GM06990 (cell line): Measurements from ENCODE around the gene RPS19.

ENCODE experiments used
- DNase-seq: peaks from one replicate; pipeline ENCODE4 v3.0.0-alpha.2; 2011; ENCODE audit not compliant: insufficient read length; ENCODE audit errors: extremely low read depth
- H3K27me3 ChIP-seq: replicated peaks from 2 replicates; pipeline ENCODE4 v1.6.0; 2011; ENCODE audit warnings: low read length; ENCODE audit not compliant: control insufficient read depth, insufficient read depth
- H3K36me3 ChIP-seq: 2 replicates; pipeline ENCODE4 v1.5.1; 2011; ENCODE audit warnings: low read length; ENCODE audit not compliant: control insufficient read depth, insufficient read depth
- H3K4me3 ChIP-seq: replicated peaks from 2 replicates; pipeline ENCODE4 v1.5.1; 2011; ENCODE audit warnings: low read depth, mild to moderate bottlenecking, control low read depth, low read length
- CTCF ChIP-seq: IDR thresholded peaks from 2 replicates; pipeline ENCODE4 v1.5.1; 2011; ENCODE audit warnings: low read length, control low read depth, mild to moderate bottlenecking, inconsistent platforms; ENCODE audit not compliant: insufficient read depth, poor library complexity, severe bottlenecking

The RPS19 gene

GRCh38 chr19:41859618-41860418, at the start of gene RPS19:
RPS19 (plus strand) TSS chr19:41860255; CDS start chr19:41860775, 520 bp downstream.
- Histone ChIP-seq H3K4me3 (peak within 1 kb of the TSS; percentile 89), H3K36me3 (peaks cover 29% of the 10 kb centered on the region), H3K27me3 (no peaks in the 10 kb centered on the region)
- no peak for TF ChIP-seq CTCF
- peak; percentile 97 for DNase-seq

GRCh38 chr19:41810301-41810700, 49.8 kb upstream of the RPS19 start:
- DNase-seq: no peak
- TF ChIP-seq CTCF: no peak
- no peaks in the 10 kb centered on the region for H3K36me3 ChIP-seq
- peaks cover 2% of the 10 kb centered on the region; the same call in 1 of the 2 replicates for H3K27me3 ChIP-seq
- no peak overlapping the region for H3K4me3 ChIP-seq

GRCh38 chr19:41811036-41811435, 49.0 kb upstream of the RPS19 start:
- no peak for DNase-seq
- Histone ChIP-seq H3K36me3 (no peaks in the 10 kb centered on the region), H3K27me3 (peaks cover 2% of the 10 kb centered on the region; the same call in 1 of the 2 replicates), H3K4me3 (no peak overlapping the region)
- no peak for TF ChIP-seq CTCF

- DNase-seq: no peak
- no peak for TF ChIP-seq CTCF
- Histone ChIP-seq H3K4me3 (no peak overlapping the region), H3K36me3 (no peaks in the 10 kb centered on the region), H3K27me3 (0 out of 2 replicates have a peak, but pooled peaks cover 2% of the 10 kb centered on the region)
Observed at GRCh38 chr19:41811981-41812380, 48.1 kb upstream of the RPS19 start.

GRCh38 chr19:41813911-41814310, 46.1 kb upstream of the RPS19 start:
- DNase-seq: no peak

More at GRCh38 chr19:41813911-41814310, 46.1 kb upstream of the RPS19 start:
- H3K36me3 ChIP-seq: no peaks in the 10 kb centered on the region
- no peak overlapping the region for H3K4me3 ChIP-seq
- no peak for TF ChIP-seq CTCF
- H3K27me3 ChIP-seq: no peaks in the 10 kb centered on the region
